ENCODE measurements around the gene NRXN3. TPM values are rescaled to one million over a fixed set of nuclear protein-coding genes. Genes with fewer than 3 reads are reported as not detected.
A peak's percentile ranks its signal among the peaks of the same experiment; 100 is the strongest.

NRXN3 gene
- total and polyA plus RNA-seq, 8 donors: 1.3 to 7.6 (median 1.5) TPM

GRCh38 chr14:78297858-78298257 lies 127.7 kb downstream of the NRXN3 start:
- ATAC-seq: no peak
- intact Hi-C loops (cut with DNase I): no loop called here
- Histone ChIP-seq H3K27ac (no peak overlapping the region), H3K4me3 (no peak overlapping the region), H3K9me3 (no peaks in the 10 kb centered on the region), H3K4me1 (no peaks in the 10 kb centered on the region), H3K27me3 (no peaks in the 10 kb centered on the region), H3K36me3 (no peaks in the 10 kb centered on the region)
- peak in 1 of 4 donors; percentile 65 for DNase-seq
- TF ChIP-seq CTCF (IDR thresholded peaks at IDR 0.05): no peak

- DNase-seq: no peak
- no peaks in the 10 kb centered on the region for H3K9me3 ChIP-seq
- H3K36me3 ChIP-seq: no peaks in the 10 kb centered on the region
- H3K27me3 ChIP-seq: no peaks in the 10 kb centered on the region
- no peak overlapping the region for H3K27ac ChIP-seq
- no peaks in the 10 kb centered on the region for H3K4me1 ChIP-seq
- TF ChIP-seq CTCF (IDR thresholded peaks at IDR 0.05): no peak
- intact Hi-C loops (cut with DNase I): no loop called here
- ATAC-seq: no peak
- no peak overlapping the region for H3K4me3 ChIP-seq
Observed at GRCh38 chr14:78298298-78298697, 128.1 kb downstream of the NRXN3 start.

- Histone ChIP-seq H3K4me3 (no peak overlapping the region), H3K27me3 (no peaks in the 10 kb centered on the region), H3K9me3 (no peaks in the 10 kb centered on the region), H3K4me1 (no peaks in the 10 kb centered on the region), H3K36me3 (no peaks in the 10 kb centered on the region), H3K27ac (no peak overlapping the region)
- ATAC-seq: peak; percentile 83
- TF ChIP-seq CTCF (IDR thresholded peaks at IDR 0.05): no peak
- intact Hi-C loops (cut with DNase I): no loop called here
- no peak for DNase-seq
Observed at GRCh38 chr14:78302841-78303240, 132.7 kb downstream of the NRXN3 start.

GRCh38 chr14:78307671-78308070 lies 137.5 kb downstream of the NRXN3 start:
- no peak overlapping the region for H3K4me3 ChIP-seq
- ATAC-seq (no peak), DNase-seq (no peak)
- no peaks in the 10 kb centered on the region for H3K4me1 ChIP-seq
- H3K36me3 ChIP-seq: no peaks in the 10 kb centered on the region
- no peaks in the 10 kb centered on the region for H3K27me3 ChIP-seq
- TF ChIP-seq CTCF (IDR thresholded peaks at IDR 0.05): no peak
- no peaks in the 10 kb centered on the region for H3K9me3 ChIP-seq
- intact Hi-C loops (cut with DNase I): no loop called here
- H3K27ac ChIP-seq: no peak overlapping the region

GRCh38 chr14:78308079-78308478 lies 137.9 kb downstream of the NRXN3 start:
- DNase-seq: no peak
- no peaks in the 10 kb centered on the region for H3K9me3 ChIP-seq
- no peak overlapping the region for H3K4me3 ChIP-seq
- TF ChIP-seq CTCF (IDR thresholded peaks at IDR 0.05): no peak
- ATAC-seq: no peak
- H3K4me1 ChIP-seq: no peaks in the 10 kb centered on the region
- H3K27me3 ChIP-seq: no peaks in the 10 kb centered on the region
- H3K27ac ChIP-seq: no peak overlapping the region
- intact Hi-C loops (cut with DNase I): no loop called here
- H3K36me3 ChIP-seq: no peaks in the 10 kb centered on the region

Measured in left lung (tissue), 10 donors.